ENCODE data around the gene ALOX5.

DNA sequence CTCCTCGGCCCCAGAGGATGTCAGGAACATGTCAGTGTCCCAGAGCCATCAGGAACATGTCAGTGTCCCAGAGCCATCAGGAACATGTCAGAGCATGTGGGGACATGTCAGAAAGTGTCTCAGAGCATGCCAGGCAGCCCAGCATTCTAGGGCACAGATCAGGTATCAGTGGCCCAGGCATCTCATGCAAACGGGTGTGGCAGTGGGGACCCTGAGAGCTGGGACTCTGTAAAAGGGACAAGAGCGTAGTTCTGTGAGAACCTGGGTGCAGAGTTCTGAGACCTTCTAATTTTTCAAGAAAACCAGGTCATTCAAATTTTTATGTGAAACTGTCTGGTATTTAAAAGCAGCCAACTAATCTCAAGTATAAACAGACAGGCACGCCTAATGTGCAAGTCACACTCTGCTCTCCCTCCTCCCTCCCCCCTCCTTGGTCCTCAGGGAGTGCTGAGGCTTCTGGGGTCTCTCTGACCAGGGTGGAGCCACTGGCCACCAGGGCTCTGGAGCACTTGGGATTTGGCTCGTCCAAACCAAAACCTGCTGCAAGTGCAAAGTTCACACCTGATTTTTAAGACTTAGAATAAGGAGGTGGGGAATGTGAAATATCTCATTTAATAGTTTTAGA is 64.6 kb downstream of the ALOX5 start:
- TF ChIP-seq, protein P1, sequence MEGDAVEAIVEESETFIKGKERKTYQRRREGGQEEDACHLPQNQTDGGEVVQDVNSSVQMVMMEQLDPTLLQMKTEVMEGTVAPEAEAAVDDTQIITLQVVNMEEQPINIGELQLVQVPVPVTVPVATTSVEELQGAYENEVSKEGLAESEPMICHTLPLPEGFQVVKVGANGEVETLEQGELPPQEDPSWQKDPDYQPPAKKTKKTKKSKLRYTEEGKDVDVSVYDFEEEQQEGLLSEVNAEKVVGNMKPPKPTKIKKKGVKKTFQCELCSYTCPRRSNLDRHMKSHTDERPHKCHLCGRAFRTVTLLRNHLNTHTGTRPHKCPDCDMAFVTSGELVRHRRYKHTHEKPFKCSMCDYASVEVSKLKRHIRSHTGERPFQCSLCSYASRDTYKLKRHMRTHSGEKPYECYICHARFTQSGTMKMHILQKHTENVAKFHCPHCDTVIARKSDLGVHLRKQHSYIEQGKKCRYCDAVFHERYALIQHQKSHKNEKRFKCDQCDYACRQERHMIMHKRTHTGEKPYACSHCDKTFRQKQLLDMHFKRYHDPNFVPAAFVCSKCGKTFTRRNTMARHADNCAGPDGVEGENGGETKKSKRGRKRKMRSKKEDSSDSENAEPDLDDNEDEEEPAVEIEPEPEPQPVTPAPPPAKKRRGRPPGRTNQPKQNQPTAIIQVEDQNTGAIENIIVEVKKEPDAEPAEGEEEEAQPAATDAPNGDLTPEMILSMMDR (conservative IDR thresholded peaks at IDR 0.05; ENCODE audit: low read length), result no peak
- TF ChIP-seq EZH2phosphoT487 (IDR thresholded peaks at IDR 0.05; ENCODE audit: borderline replicate concordance), result no peak
